ENCODE data around the gene WDR33.
"Not testable (repeated sequence)": the region's sequence is repeated elsewhere in the genome, so short reads cannot be mapped to it uniquely, and the experiment has no call there.

WDR33 gene

GRCh38 chr2:127810619-127811396 is at the start of gene WDR33:
TSS of gene WDR33 (minus strand) at chr2:127811171. CDS start at chr2:127770981, 40,190 bp downstream.
- DNase-seq: peak; percentile 86

- DNase-seq: no peak
Measured at GRCh38 chr2:127860130-127860529, 49.2 kb upstream of the WDR33 start.

GRCh38 chr2:127859712-127860085 is 48.7 kb upstream of the WDR33 start:
- DNase-seq: peak; percentile 28

- DNase-seq: peak; percentile 10
Measured at GRCh38 chr2:127857265-127857808, 46.4 kb upstream of the WDR33 start.

- no peak for DNase-seq
Measured at GRCh38 chr2:127853671-127854070, 42.7 kb upstream of the WDR33 start.

GRCh38 chr2:127852388-127852787 is 41.4 kb upstream of the WDR33 start:
- no peak for DNase-seq

- DNase-seq: no peak
Measured at GRCh38 chr2:127847931-127848330, 37.0 kb upstream of the WDR33 start.

GRCh38 chr2:127844973-127845372 is 34.0 kb upstream of the WDR33 start:
- peak; percentile 7 for DNase-seq

- no peak for DNase-seq
Measured at GRCh38 chr2:127843677-127844076, 32.7 kb upstream of the WDR33 start.

- no peak for DNase-seq
Measured at GRCh38 chr2:127841466-127842178, 30.7 kb upstream of the WDR33 start.

- no peak for DNase-seq
Measured at GRCh38 chr2:127840893-127841292, 29.9 kb upstream of the WDR33 start.

GRCh38 chr2:127834951-127835350 is 24.0 kb upstream of the WDR33 start:
- no peak for DNase-seq

GRCh38 chr2:127829845-127830246 is 18.9 kb upstream of the WDR33 start:
- DNase-seq: peak; percentile 65

- not testable (repeated sequence) for DNase-seq
Measured at GRCh38 chr2:127826708-127827107, 15.7 kb upstream of the WDR33 start.

GRCh38 chr2:127826047-127826446 is 15.1 kb upstream of the WDR33 start:
- peak; percentile 90 for DNase-seq

- DNase-seq: no peak
Measured at GRCh38 chr2:127820080-127820668, 9.2 kb upstream of the WDR33 start.

GRCh38 chr2:127818794-127819425 is 7.9 kb upstream of the WDR33 start:
- DNase-seq: no peak

- DNase-seq: no peak
Measured at GRCh38 chr2:127818241-127818640, 7.3 kb upstream of the WDR33 start.

GRCh38 chr2:127814677-127815076 is 3.7 kb upstream of the WDR33 start:
- no peak for DNase-seq

GRCh38 chr2:127812441-127812840 is 1.5 kb upstream of the WDR33 start:
- DNase-seq: not testable (repeated sequence)

GRCh38 chr2:127811397-127812321 is 688 bp upstream of the WDR33 start:
- DNase-seq: no peak

- peak; percentile 10 for DNase-seq
Measured at GRCh38 chr2:127810156-127810618, 784 bp downstream of the WDR33 start.
